GM19238 (cell line): ENCODE measurements around the gene LAMTOR1.
A peak's percentile ranks its signal among the peaks of the same experiment; 100 is the strongest.
"Not testable (repeated sequence)": the region's sequence is repeated elsewhere in the genome, so short reads cannot be mapped to it uniquely, and the experiment has no call there.

Source experiments
- DNase-seq: peaks from one replicate; pipeline ENCODE4 v3.0.0; 2011; ENCODE audit warnings: low spot score; ENCODE audit not compliant: insufficient read length

LAMTOR1 gene

DNA sequence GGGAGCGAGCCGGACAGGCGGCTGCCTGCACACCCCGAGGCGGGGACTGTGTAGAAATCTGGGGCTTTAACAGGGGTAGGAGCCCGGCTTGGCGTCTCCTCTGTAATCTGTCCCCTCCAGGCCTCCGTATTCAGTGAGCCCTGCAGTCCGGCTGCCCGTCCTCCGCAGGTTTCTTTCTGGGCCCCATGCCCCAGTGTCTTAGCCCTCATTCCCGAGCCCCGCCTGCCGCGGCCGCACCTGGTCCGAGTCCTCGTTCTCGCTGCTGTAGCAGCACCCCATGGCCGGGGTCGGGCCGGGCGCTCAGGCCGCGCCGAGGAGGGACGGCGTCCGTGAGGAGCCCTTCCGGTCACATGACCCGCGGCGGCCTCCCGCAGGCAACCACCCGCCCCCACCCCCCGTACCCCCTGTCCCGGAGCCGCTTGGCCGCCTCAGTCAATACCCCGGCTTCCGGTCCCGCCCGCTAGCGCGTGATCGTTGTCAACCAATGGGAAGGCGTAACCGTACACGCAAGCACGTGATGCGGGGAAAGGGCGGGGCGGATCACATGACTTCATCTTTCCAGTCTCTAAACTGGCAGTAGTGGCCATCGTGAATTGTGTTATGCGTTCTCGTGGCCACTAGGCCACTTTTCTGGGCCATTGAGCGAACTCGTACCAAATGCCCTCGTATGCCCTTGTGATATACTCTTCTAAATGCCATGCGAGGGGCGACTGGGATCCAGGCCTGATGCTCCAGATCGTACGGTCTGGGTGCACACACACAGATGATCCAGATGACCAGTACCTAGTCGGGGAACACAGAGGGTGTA lies at the start of gene LAMTOR1:
LAMTOR1 (minus strand) TSS at position 352 of the 808 bp plus-strand sequence; CDS start at position 279, 73 bp downstream.
- DNase-seq = peak; percentile 88

GRCh38 chr11:72150882-72151281 lies 47.8 kb upstream of the LAMTOR1 start:
- DNase-seq = no peak

- no peak for DNase-seq
These were observed 43.5 kb upstream of the LAMTOR1 start for GRCh38 chr11:72146625-72147024.

DNA sequence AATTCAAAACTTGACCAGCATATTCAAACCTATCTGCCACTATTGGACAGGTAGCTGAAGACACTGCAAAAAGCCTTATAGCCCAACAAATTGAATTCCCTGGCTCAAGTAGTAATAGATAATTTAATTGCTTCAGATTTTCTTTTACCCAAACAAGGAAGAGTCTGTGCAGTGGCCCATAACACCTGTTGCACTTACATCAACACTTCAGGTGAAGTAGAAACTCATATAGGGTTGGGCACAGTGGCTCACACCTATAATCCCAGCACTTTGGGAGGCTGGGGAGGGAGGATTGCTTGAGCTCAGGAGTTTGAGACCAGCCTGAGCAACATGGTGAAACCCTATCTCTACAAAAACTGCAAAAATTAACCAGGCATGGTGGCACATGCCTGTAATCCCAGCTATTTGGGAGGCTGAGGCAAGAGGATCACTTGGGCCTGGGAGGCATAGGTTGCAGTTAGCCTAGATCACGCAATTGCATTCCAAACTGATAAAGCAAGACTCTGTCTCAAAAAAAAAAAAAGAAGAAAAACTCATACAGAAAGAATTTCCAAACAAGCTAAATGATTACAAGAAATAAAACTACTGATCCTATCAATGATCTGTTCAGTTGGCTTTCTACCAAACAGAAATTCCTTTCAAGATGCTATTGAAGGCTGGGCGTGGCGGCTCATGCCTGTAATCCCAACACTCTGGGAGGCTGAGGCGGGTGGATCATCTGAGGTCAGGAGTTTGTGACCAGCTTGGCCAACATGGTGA lies 41.9 kb upstream of the LAMTOR1 start:
- no peak for DNase-seq

DNA sequence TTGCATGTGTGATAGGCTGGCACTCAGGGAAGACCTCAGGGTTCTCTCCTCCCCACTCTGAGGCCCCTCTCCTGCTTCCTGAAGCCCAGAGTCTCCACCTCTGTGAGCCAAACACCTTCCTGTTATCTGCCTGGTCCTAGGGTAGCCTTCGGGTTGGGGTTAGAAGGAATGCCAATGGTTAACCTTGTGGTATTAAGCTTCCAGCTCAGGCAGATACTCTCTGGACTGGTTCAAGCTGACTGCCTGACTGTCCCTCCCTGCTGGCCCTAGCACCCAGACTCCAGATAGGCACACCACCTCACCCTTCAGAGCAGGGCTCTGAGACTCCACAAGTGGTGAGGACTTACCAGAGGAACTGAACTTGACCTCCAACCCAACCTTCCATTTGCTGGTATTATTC lies 39.4 kb upstream of the LAMTOR1 start:
- DNase-seq = not testable (repeated sequence)

DNA sequence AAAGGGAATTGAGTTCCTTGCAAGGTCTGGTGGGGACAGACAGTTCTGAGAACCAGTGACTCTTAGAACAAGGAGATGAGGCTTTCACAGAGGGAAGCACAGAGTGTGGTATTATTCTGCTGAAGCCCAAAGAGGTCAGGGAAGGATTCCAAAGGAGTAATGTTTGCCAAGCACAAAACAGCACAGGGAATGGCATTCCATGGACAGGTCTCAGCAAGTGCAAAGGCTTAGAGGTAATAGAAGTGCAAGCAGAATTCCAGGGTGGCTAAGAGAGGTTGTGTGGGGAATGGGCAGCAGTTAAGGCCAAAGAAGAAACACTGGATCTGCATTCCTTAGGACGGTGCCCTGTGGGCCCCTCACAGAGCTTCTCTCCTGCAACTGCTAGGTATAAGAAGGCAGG lies 39.0 kb upstream of the LAMTOR1 start:
- not testable (repeated sequence) for DNase-seq

- no peak for DNase-seq
These were observed 38.0 kb upstream of the LAMTOR1 start for GRCh38 chr11:72141066-72141465.

DNA sequence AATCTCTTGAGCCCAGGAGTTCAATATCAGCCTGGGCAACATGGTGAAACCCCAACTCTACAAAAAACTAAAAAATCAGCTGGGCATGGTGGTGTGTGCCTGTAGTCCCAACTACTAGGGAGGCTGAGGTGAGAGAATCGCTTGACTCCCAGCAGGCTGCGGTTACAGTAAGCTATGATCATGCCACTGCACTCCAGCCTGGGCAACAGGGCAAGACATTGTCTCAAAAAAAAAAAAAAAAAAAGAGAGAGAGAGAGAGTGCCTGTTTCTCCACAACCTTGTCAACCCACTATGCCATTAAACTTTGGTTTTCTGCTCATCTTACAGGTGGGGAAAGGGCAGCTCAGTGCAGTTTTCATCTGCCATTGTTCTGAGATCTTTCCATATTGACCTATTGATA lies 37.6 kb upstream of the LAMTOR1 start:
- DNase-seq = no peak

DNA sequence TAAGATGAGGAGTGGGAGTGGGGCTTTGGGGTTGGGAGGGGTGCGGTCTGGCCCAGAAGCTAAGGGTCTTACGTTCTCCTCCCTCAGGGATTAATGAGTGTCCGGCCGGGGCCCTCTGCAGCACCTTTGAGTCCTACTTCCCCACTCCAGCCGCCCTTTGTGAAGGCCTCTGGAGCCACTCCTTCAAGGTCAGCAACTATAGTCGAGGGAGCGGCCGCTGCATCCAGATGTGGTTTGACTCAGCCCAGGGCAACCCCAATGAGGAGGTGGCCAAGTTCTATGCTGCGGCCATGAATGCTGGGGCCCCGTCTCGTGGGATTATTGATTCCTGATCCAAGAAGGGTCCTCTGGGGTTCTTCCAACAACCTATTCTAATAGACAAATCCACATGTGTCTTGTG lies 36.4 kb upstream of the LAMTOR1 start:
- no peak for DNase-seq

DNA sequence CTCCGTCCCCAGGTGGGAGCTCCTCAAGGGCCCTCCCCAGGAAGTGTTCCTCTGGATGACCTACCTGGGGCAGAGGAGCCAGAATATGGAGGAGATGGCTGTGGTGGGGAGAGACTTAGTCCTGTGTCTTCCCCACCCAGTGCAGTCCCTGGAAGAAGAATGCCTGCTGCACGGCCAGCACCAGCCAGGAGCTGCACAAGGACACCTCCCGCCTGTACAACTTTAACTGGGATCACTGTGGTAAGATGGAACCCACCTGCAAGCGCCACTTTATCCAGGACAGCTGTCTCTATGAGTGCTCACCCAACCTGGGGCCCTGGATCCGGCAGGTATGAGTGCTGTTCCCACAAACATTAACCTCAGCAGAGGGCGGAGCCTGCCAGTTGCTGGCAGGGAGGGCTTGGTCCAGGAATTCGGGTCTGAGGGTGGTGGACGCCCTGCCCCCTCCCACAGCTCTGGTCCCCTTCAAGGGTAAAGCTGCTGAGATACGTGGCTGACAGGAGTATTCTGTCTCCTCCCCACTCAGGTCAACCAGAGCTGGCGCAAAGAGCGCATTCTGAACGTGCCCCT lies 35.8 kb upstream of the LAMTOR1 start:
- DNase-seq = no peak

GRCh38 chr11:72136684-72137262 lies 33.7 kb upstream of the LAMTOR1 start:
- DNase-seq = no peak

DNA sequence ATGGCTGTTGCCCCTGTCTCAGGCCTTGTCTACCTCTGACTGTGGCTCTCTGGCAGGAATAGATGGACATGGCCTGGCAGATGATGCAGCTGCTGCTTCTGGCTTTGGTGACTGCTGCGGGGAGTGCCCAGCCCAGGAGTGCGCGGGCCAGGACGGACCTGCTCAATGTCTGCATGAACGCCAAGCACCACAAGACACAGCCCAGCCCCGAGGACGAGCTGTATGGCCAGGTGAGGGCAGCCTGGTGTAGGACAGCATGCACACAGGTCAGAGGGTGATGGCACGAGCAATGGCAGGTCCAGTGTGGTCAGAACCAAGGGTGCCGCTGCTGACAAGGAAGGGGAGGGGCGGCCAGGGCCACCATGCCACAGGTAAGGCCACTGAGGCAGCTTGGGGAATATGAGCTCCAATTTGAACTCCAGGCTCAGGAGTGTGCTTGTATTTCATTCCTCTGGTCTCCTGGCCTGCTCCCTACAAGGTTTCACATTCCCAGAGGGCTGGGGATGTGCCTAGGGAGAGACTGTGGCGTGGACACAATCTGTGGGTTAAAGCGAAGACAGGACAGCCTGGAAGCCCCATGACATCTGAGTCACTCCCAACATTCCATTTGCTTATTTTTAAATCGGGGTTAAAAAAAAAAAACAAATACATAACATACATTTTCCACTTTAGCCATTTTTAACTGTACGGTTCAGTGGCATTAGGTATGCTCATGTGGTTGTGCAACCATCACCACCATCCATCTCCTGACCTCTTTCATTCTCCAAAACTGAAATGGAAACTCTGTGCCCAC lies 33.0 kb upstream of the LAMTOR1 start:
- no peak for DNase-seq

- DNase-seq = not testable (repeated sequence)
These were observed 32.4 kb upstream of the LAMTOR1 start, which contains the start of gene FOLR3 for GRCh38 chr11:72135473-72135872. Gene FOLR3, plus strand, starts transcription at chr11:72135725. Its CDS starts 228 bp downstream, at chr11:72135953.

- DNase-seq = no peak
These were observed 29.5 kb upstream of the LAMTOR1 start for GRCh38 chr11:72132646-72133045.

- DNase-seq = no peak
These were observed 26.3 kb upstream of the LAMTOR1 start for GRCh38 chr11:72129381-72129780.

- DNase-seq = no peak
These were observed 24.8 kb upstream of the LAMTOR1 start for GRCh38 chr11:72127923-72128322.

DNA sequence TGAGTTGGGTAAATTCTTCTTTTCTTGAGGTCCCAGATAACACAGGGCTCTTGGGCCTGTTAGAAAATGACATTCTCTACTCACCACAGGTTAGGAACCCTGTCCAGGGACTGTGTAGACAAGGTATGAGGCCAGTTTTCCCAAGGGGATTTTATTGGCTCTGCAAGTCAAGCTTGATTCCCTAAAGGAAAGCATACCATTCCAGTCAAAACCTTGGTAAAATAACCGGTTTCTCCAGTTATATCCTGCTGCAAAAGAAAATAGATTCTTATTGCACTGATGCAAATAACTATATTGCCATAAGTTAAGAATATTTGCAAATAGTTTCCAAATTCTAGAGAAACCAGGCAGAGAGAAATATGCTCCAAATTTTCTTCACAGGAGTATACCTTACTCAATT lies 22.9 kb upstream of the LAMTOR1 start:
- DNase-seq = no peak

GRCh38 chr11:72124046-72124445 lies 20.9 kb upstream of the LAMTOR1 start:
- DNase-seq = no peak

DNA sequence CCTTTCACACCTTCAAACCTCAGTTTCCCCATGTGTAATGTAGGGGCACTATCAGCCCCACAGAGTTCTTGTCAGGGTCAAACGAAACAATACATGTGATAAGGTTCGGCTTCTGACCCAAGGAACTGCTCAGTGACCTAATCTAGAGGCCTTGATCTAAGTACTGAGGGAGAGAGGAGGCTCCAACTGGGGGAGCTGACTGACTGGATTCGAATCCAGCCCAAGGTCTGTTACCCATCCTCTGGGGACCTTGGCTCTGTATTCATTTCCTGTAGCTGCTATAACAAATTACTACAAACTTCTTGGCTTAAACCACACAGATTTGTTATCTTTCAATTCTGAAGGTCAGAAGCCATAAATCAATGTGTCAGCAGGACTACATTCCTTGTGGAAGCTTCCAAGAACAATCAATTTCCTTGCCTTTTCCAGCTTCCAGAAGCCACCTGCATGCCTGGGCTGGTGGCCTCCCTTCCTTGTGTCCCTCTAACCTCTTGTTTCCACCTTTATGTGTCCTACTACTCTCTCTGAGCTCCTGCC lies 20.1 kb upstream of the LAMTOR1 start:
- no peak for DNase-seq

- DNase-seq = no peak
These were observed 19.5 kb upstream of the LAMTOR1 start for GRCh38 chr11:72122607-72123006.

GRCh38 chr11:72120930-72121329 lies 17.8 kb upstream of the LAMTOR1 start:
- no peak for DNase-seq
